NCI-H2081 treated with DMSO at 0.1 percent for 48 hours (cell line): ENCODE measurements around the gene HIVEP1.

Experiments used
- DNase-seq: peaks from one replicate; lab custom pipeline; 2025; lab: John Stamatoyannopoulos, UW

The HIVEP1 gene

DNA sequence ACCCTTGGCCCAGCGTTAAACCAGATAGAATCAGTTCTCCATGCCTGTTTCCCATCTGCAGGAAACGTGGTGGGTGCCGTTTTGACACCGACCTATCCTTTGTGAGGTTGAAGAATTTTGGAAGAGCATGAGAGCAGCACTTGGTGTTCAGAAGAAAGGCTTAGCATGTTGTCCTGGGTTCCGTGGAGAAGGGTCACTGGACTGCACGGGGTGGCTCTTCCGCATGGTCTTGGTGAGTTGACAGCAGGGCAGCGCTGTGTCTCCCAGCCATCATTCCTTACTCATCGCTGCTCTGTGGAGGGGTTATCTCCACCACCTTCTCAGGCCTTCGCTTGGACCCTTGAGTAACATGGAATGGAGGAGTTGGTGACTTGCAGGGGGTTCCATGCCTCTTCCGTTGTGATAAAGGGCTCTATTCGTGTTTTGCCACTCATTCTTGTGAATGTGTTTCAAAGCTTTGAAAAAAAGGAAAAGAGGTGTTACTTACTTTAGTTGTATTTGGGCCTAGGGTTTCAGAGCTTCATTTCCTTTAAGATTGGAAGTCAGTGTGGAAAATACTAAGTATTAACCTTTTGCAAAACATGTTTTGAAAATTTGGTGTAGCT is 8.2 kb downstream of the HIVEP1 start:
- no peak for DNase-seq

- no peak for DNase-seq
Measured at GRCh38 chr6:12022481-12022880, 10.4 kb downstream of the HIVEP1 start.

DNA sequence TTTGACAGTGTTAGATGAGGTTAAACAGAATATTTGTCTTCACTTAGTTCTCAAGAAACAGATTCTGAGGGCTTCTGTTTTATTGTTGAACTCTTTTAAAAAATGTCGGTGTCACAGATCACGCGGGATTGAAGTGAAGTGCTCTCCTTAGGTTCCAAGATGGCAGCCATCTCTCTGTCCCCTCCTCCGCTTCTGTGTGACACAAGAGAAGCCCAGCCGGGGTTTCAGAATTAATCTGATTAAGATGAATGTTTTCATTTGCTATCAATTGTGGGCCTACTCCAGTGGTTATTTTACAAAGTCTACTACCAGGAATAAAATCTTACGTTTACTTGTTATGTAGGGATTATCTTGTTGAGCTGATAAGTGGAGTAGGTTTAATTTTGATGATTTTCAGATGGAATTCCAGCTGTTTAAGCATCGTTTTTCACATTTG is 10.9 kb downstream of the HIVEP1 start:
- no peak for DNase-seq

DNA sequence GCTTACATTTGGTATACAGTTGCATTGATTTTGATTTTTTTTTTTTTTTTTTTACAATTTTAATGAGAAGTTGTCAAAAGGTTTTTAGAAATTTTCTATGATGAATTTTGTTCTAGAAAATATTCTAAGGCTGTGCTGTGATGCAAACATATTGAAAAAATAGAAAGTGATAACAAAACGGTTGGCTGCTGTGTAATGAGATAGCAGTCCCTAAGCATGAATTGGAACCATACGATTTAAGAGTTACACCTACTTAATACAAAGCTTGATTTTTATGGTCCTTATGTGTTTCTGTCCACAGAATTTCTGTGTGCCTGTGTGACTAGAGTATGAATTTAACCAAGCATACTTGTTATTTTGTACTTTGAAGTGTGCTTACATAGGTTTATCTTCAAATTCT is 12.1 kb downstream of the HIVEP1 start:
- no peak for DNase-seq

GRCh38 chr6:12024699-12025434 is 12.8 kb downstream of the HIVEP1 start:
- DNase-seq: no peak

- no peak for DNase-seq
Measured at GRCh38 chr6:12026120-12026519, 14.0 kb downstream of the HIVEP1 start.

- DNase-seq: no peak
Measured at GRCh38 chr6:12026833-12027232, 14.7 kb downstream of the HIVEP1 start.

- no peak for DNase-seq
Measured at GRCh38 chr6:12028213-12028612, 16.1 kb downstream of the HIVEP1 start.

DNA sequence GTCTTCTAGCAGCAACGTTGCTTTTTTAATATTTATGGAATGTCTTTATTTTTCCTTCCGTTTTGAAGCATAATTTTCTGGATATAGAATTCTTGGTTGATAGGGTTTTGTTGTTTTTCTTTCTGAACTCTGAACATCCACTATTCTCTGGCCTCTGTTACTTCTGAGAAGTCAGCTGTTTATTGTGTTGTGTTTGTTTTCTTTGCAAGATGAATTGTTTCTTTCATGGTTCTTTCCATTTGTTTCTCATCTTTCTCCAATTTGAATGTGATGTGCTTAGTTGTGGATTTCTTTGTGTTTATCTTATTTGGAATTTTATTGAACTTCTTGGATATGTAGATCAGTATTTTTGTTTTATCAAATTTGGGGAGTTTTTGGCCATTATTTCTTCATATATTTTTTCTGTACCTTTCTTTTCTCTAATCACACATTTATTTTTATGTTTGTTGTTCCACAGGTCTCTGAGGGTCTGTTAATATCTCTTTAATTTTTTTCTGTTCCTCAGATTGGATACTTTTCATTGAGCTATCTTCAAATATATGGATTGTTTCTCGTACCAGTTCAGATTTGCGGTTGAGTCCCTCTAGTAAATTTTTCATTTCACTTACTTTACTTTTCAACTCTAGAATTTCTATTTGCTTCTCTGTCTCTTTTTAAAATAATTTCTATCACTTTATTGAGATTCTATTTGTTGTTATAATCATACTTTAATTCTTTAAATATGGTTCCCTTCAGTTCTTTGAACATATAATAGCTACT is 18.0 kb downstream of the HIVEP1 start:
- no peak for DNase-seq

- DNase-seq: no peak
Measured at GRCh38 chr6:12030993-12031550, 19.0 kb downstream of the HIVEP1 start.

DNA sequence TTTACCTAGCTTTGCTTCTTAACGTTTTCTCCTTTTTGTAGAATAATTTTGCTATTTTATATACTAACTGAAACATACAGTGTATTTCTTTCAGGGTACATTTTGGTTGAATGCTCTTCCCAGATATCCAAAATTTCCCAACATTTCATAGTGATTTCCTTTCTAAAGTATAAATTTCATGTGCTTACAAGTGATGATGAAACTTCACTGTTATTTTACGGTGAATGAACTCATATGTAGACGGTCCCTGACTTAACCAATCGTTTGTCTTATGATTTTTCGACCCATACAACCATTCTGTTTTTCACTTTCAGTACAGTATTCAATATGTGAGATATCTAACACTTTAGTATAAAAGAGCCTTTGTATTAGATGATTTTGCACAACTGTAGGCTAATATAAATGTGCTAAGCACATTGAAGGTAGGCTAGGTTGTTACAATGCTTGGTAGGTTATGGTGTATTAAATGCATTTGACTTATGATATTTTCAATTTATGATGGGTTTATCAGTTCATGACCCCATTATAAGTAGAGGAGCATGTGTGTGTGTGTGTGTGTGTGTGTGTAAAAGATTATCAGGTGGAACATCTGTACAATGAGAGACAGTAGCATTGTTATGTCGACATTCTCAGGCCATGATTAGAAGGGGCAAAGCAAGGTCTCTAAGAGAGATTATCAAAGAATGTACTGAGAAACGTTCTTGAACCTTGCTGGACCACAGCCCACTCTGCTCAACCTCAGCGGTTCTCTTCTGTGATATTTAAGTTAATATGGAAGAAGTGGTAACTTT is 20.9 kb downstream of the HIVEP1 start:
- DNase-seq: no peak

GRCh38 chr6:12033770-12034169 is 21.7 kb downstream of the HIVEP1 start:
- DNase-seq: no peak

- DNase-seq: no peak
Measured at GRCh38 chr6:12034349-12034748, 22.2 kb downstream of the HIVEP1 start.

GRCh38 chr6:12034837-12035236 is 22.7 kb downstream of the HIVEP1 start:
- DNase-seq: no peak

DNA sequence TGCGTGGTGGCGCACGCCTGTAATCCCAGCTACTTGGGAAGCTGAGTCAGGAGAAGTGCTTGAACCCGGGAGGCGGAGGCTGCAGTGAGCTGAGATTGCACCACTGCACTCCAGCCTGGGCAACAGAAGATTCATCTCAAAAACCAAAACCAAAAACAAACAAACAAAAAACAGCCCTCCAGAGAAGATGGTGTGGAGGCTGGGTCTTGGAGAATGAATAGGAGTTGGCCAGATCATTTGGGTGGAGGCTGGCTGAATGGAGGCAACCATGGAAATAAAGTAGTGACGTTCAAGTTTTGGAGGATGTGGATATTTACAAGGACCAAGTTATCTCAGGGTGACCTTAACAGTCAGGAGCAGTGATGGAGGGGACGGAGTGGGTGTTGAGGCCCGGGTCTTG is 24.7 kb downstream of the HIVEP1 start:
- DNase-seq: no peak

DNA sequence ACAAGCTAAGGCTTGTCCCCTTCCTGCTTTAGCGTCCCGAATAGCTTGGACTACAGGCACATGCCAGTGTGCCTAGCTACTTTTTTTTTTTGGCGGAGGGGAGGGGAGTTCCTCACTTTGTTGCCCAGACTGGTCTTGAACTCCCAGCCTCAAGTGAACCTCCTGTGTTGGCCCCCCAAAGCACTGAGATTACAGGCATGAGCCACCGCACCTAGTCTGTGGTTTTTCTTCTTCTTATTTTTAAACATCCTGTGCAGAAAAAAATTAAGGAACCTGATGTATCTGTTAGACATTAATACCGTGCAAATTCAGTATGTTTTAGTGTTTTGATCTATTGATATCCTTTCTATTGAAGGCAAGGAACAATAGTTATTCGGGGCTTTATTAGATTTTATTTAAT is 25.7 kb downstream of the HIVEP1 start:
- DNase-seq: no peak

DNA sequence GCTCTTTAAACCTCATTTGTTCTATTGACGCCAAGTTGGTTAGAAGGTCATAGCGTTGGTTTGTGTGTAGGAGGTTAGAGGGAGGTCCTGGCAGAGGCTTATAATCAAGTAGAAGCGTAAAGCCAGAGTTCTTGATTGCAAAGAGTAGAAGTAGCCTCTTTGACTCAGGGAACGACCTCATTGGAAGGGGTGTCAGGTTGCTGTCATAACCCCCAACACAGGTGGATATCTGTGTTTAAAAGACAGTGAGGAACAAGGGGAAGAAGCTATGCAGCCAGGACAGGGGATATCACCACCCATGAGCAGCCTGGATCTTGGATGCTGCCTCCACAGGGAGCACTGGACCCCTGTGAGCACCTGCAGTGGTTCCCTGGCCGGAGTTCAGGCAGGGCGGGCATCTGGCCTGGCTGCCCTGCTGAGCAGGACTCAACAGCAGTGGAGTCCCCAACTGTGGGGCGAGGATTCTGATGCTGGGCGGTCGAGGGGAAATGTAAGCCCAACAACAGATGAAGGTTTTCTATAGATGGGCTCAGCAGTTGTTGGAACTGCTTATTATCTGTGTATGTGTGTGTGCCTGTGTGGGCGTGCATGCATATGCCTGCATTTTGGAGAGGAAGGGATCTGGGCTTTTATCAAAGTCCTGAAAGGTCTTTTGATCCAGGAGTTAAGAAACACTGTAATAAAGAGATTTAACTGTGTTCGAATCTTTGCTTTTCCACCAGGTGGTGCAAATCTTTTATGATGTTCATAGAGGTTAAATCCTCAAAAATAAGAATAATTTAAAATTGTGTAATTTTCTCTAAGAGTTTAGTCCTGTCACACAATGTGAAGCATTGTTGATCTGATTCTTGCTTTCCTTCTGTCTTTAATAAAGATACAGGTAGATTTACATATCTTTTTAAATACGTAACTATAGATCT is 27.7 kb downstream of the HIVEP1 start:
- DNase-seq: no peak

DNA sequence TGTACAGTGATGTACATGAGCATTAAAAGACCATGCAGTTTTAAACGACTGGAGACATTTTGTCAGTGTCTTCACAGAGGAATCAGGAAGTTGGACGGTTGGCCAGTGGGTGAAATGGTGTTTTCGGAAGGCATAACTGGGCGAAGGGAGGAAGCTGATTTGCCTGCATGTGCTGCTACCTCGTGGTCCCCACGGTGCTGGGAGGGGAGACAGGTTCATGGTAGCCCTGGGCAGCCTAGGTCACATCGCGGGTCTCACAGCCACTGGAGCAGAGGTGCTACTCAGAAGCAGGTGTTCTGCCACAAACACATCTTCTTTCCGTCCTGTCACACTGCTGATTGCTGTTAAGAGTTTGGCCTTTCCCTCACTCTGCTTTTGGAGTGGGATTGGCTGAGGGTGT is 35.2 kb downstream of the HIVEP1 start:
- DNase-seq: no peak

DNA sequence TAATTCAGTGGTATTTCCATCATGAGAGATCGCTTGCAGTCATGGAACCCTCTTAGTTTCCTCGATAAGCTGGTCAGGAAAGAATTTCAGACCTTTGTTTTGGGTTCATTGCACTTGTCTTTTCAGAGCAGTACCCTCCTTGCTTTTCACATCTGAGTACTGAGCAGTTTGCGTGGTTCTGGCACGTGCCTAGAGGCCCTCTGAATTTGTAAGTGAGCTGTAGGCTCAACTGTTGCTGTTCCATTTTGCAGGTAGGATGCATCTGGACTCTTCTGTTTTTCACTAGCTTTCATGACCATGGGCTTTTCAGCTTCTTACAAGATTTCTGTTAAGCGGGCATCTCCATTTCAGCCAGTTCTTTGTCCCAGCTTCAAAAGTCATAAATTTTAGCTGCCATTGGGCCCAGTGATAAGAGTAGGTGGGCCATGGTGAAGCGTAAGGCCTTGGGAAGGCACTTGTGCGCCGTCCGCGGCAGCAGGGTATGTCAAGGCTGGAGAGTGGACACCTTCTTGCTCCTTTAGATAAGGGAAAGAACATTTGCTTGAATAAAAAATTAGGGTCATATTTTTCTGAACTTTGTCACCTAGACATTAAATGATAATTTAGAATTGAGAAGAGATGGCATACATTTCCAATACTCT is 35.8 kb downstream of the HIVEP1 start:
- DNase-seq: no peak

DNA sequence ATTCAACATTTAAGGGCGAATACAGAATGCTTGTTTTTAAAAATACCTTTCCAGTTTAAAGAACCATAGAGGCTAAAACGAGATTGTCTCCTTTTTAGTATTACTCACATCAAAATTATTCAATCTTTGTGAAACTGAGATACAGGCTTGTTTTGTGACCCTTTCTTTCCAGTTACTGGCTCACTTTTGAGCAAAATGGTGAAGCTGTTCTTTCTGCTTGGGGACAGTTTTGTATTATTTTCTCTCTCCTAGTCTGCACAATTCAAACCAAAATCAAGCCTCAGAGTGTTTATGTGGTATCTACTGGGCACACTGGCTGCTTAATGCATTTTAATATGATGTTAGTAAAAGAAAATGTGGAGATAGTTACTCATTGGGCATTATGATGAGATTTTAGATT is 36.5 kb downstream of the HIVEP1 start:
- no peak for DNase-seq
